ENCODE measurements around the gene CATSPERD.
"Not testable (repeated sequence)": the region's sequence is repeated elsewhere in the genome, so short reads cannot be mapped to it uniquely, and the experiment has no call there.

The CATSPERD gene

DNA sequence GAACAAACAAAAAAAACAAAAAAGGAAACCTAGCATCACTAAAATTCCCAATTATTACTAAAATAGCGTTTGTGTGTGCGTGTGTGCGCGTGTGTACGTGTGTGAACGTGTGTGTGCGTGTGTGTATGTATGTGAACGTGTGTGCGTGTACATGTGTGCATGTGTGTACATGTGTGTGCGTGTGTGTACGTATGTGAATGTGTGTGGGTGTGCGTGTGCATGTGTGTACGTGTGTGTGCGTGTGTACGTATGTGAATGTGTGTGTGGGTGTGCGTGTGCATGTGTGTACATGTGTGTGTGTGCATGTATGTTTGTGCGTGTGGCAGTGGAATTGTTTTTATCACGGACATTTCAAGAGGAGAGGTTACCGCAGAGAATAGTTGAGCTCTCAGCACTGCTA, 21.6 kb downstream of the CATSPERD start:
- no peak for DNase-seq (ENCODE audit: low read depth in 3 of 3)

DNA sequence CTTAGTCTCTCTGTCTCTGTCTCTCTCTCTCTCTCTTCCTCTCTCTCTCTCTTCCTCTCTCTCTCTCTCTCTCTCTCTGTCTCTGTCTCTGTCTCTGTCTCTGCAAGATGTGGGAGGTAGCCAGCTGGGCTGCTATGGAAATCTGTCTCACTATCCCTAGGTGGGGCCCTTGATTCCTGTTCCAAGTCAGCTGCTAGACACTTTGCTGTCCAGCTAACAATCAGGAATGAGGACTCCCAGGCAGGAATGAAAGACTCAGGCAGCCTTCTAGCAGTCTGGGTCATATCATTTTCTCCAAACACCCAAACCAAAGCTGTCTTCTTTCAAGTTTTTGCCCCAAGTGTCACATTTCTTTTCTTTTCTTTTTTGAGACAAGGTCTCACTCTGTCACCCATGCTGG, 23.2 kb downstream of the CATSPERD start:
- no peak for DNase-seq (ENCODE audit: low read depth in 3 of 3)

DNA sequence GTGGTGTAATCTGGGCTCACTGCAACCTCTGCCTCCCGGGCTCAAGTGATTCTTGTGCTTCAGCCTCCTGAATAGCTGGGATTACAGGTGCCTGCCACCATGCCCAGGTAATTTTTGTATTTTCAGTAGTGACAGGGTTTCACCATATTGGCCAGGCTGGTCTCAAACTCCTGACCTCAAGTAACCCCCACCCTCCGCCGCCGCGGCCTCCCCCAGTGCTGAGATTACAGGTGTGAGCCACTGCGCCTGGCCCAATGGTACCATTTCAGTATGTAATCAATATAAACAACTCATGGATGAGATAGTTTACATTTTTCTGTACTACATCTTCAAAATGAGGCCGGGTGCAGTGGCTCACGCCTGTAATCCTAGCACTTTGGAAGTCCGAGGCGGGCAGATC, 24.6 kb downstream of the CATSPERD start:
- DNase-seq (ENCODE audit: low read depth in 3 of 3) = not testable (repeated sequence)

DNA sequence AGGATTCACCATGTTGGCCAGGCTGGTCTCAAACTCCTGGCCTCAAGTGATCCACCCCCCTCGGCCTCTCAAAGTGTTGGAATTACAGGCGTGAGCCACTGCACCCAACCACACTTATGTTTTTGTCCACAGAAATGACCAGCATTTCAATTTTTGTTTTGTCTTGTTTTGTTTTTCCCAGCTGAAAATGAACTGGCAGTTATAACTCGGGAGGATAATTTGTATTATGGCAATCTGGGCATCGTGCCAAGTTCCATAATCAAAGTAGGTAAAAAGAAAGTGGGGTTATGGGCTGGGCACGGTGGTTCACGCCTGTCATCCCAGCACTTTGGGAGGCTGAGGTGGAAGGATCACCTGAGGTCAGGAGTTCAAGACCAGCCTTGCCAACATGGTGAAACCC, 28.5 kb downstream of the CATSPERD start:
- not testable (repeated sequence) for DNase-seq (ENCODE audit: low read depth in 3 of 3)

DNA sequence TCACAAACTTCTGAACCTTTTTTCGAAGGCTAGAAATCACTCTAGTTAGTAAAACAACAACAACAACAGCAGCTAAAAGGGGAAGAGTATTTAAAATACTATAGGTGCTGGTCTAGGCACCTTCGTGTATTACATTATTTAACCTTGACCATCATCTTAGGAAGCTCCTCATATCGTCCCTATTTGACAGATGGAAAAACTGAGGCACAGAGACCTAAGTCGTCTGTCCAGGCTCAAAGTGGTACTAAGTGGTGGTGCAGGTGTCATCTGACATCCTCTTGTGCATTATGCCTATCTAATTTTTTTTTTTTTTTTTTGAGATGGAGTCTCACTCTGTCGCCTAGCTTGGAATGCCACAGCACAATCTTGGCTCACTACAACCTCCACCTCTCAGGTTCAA, 29.1 kb downstream of the CATSPERD start:
- DNase-seq (ENCODE audit: low read depth in 3 of 3) = no peak

DNA sequence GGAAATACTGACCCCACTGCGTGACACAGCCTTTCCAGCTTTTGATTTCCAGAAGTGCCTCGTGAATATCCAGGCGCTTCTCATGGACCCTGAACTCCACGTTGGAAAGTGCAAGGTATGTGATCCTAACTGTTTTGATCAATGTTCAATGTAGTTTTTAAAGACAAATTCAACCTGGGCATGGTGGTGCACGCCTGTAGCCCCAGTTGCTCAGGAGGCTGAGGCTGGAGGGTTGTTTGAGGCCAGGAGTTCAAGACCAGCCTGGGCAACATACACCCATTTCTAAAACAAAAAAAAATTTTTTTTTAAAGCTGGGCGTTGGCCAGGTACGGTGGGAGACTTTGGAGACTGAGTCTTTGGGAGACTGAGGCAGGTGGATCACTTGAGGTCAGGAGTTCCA, 31.3 kb downstream of the CATSPERD start:
- no peak for DNase-seq (ENCODE audit: low read depth in 3 of 3)

DNA sequence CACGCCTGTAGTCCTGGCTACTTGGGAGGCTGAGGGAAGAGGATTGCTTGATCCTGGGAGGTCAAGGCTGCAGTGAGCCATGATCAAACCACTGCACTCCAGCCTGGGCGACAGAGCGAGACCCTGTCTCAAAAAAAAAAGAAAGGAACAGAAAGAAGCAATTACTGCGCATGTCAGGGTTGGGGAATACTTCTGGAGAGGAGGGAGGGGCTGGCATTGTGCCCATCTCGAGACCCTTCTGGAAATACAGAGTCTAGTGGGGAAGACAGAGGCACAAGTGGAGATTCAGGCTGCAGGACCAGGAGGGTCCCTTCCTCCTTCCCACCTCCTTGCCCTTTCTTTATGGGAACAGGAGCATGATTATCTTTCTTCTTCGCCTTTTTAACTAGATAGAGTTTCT, 33.3 kb downstream of the CATSPERD start:
- no peak for DNase-seq (ENCODE audit: low read depth in 3 of 3)

DNA sequence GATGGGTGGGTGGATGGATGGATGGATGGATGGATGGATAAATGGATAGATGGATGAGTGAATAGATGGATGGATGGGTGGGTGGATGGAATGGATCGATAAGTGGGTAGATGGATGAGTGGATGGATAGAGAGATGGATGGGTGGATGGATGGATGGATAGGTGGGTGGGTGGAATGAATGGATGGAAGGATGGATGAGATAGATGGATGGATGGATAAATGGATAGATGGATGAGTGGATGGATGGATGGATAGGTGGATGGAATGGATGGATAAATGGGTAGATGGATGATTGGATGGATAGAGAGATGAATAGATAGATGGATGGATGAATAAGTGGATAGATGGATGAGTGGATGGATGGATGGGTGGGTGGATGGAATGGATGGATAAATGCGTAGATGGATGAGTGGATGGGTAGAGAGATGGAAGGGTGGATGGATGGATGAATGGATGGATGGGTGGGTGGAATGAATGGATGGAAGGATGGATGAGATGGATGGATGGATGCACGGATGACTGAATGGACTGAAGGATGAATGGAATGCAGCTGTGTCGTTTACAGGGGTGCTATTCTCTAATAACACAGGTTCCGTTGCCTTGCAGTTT, 42.3 kb downstream of the CATSPERD start:
- DNase-seq (ENCODE audit: low read depth in 3 of 3) = no peak

DNA sequence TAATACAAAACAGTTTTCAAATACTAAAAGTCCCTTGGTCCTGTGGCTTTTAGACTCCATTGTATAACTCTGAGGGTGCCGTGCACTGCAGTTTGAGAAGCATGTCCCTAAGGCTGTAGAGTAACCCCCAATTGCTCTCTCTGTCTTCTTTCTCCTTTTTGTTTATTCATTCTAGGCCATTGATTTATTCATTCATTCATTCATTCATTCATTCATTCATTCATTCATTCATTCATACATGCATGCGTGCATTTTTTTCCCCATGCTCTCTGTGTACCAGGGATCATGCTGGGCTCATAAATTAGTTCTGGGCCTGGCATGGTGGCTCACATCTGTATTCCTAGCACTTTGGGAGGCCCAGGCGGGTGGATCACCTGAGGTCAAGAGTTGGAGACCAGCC, 44.8 kb downstream of the CATSPERD start:
- no peak for DNase-seq (ENCODE audit: low read depth in 3 of 3)

DNA sequence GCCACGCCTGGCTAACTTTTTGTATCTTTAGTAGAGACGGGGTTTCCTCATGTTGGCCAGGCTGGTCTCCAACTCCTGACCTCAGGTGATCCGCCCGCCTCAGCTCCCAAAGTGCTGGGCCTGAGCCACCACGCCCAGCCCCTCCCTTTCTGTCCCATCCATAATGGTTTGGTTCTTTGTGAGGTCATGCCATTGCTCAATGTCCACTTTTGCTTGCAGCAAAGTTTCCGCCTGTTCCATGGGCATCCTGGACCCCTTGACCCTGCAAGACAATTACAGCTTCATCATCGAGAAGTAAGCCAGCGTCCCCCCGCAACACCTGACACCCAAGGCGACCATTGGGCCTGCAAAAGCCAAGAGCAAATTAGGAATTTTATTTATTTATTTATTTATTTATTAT, 47.5 kb downstream of the CATSPERD start:
- DNase-seq (ENCODE audit: low read depth in 3 of 3) = no peak

DNA sequence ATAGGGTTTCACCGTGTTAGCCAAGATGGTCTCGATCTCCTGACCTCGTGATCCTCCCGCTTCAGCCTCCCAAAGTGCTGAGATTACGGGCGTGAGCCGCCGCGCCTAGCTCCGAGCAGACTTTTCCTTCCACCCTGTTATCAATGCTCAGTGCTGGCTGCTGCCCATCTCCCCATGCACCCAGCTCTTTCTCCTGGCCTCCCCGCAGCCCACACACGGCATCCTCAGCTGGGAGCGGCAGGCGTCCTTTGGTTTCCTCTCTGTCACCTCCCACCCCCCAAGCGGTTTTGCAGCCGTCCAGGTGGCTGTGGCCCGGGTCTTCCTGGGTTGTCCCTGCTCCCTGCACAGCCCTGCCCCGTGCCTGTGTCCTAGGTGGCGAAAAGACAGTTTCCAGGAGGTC, 52.0 kb downstream of the CATSPERD start:
- no peak for DNase-seq (ENCODE audit: low read depth in 3 of 3)

DNA sequence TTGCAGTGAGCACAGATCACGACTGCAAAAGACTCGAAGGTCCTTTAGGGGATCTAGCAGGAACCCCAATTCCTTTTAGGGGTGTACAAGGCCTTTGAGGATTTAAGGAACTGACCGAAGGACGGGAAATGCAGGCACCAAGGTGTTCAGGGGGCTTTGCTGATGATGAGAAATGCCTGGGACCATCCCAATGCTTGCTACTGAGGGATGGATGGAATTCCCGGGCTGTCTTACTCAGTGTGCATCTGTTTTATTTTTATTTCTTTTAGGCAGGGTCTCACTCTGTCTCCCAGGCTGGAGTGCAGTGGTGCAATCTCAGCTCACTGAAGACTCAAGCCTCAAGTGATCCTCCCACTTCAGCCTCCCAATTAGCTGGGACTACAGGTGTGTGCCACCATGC, 52.8 kb downstream of the CATSPERD start:
- no peak for DNase-seq (ENCODE audit: low read depth in 3 of 3)

DNA sequence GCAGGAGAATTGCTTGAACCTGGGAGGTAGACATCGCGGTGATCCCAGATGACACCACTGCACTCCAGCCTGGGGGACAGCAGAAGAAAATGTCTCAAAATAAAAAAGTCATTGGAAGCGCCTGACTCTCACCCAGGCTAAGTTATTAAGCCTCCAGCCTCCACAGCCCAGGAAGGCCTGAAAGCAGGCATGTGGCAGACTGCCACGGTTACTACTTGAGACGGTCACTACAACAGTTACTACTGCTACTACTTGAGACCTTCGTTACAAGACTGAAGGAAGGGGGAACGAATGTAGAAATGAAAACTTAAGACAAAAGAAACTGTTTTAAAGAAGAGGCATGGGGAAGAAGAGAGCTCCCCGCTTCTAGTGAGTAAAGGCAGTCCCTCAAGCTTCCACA, 54.5 kb downstream of the CATSPERD start:
- no peak for DNase-seq (ENCODE audit: low read depth in 3 of 3)

DNA sequence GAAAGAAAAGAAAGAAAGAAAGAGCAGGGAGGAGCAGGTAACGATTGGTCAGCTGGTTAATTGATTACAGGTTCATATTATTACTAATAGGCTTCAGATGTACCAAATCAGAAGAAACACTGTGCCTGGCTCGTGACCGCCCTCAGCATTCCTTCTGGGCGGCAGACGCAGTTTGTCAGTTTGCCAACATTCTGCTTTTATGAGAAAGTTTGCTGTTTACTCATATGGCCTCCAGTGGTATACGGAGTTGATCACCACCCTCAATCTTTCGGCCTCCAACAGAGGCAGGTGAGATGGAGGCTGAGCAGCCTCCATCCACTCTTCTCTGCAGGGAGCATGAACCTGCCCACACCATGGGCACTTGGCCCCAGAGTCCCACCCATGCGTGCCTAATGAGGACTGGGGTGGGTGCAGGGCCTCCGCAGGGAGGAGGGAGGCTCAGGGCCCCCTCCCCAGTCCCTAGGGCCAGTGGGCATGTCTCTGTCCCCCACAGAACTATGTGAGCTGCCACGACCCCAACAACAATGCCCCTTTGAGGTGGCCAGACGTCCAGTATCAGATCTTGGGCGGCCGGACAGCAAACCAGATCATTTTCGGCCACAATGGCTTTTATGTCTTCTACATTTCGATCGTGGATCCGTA, 55.4 kb downstream of the CATSPERD start:
- DNase-seq (ENCODE audit: low read depth in 3 of 3) = no peak

DNA sequence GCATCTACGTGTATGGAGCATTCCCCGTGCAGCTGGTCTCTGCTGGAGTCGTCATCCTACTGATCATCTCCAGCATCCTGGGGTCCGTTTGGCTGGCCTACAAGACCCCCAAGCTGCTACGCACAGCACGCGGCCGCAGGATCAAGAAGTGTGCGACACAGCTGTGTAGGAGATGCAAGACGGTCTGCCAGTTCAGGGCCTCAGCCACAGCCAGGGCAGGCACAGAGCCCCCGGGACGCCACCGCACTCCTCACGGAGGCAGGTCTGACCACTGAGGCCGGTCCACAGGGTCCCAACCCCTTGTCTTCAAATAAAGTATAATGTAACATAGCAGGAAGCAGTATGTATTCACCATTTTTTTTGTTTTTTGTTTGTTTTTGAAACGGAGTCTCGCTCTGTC, 58.0 kb downstream of the CATSPERD start:
- DNase-seq (ENCODE audit: low read depth in 3 of 3) = no peak

DNA sequence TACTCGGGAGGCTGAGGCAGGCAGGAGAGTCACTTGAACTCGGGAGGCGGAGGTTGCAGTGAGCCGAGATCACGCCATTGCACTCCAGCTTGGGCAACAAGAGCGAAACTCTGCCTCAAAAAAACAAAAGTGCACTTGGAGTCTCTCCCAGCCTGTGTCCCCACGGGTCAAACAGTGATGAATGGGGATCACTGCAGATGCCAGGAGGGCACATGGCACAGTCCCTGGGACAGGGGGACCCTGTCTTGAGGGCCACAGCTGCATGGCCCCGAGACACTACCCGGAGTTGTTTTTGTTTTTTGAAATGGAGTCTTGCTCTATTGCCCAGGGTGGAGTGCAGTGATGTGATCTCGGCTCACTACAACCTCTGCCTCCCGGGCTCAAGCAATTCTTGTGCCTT, 60.5 kb downstream of the CATSPERD start:
- DNase-seq (ENCODE audit: low read depth in 3 of 3) = not testable (repeated sequence)

DNA sequence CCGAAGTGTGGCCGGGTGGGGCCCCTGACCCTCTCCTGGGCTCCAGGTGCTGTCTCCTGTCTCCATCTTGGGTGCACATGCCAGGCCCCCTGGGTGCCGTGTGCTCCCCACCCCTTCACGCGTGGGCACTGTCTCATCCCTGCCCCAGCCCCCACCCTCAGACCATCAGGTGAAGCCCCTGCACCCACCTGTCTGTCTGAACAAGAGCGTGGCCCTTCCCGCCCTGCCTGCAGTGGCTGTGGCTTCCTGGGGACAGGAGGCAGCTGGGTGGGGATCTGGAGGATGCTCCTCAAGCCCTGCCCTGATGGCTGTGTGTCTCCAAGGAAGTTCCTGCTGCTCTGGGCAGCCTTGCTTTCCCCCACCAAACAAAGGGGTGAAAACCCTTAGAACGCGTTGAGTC, 61.9 kb downstream of the CATSPERD start:
- DNase-seq (ENCODE audit: low read depth in 3 of 3) = no peak

DNA sequence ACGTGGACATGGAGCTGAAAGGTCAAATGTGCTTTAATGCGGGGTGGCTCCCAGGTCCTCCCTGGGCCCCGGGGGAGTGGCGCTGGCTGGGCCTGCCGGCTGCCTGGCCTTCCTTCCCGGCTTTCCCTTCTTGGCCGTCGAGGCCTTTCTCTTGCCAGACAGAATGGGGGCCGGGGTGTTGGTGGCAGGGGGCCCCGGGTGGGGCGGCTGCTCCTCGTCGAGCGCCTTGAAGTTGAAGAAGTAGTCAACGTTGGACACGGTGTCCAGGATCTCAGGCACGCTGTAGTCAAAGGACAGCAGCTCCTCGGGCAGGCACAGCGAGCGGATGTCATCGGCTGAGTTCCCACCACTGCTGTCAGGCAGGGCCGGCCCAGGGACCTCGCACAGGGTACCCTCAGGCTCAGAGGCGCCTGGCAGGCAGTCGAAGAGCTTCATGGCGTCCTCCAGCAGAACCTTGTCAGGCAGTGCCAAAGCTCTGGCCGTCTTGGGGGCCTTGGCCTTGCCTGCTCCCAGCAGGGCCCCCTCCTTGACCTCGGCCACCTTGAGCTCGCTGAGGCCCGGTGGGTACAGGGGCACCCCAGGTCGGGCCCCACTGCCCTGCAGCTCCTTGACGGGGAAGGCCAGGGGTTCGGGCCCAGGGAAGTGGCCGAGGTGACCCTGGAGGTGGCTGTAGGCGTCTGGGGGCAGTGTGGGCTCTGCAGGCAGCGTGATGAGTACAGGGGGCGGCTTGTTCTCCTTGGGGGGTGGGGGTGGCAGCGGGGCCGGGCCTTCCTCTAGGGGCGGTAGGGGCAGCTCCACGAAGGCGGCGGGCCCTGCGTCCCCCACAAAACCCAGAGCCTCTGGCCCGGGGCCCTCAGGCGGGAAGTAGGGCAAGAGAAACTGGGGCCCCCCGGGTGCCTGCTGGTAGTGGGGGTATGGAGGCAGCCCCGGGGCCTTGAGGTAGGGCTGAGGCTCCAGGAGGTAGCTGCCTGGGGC, 62.8 kb downstream of the CATSPERD start:
- DNase-seq (ENCODE audit: low read depth in 3 of 3) = no peak

DNA sequence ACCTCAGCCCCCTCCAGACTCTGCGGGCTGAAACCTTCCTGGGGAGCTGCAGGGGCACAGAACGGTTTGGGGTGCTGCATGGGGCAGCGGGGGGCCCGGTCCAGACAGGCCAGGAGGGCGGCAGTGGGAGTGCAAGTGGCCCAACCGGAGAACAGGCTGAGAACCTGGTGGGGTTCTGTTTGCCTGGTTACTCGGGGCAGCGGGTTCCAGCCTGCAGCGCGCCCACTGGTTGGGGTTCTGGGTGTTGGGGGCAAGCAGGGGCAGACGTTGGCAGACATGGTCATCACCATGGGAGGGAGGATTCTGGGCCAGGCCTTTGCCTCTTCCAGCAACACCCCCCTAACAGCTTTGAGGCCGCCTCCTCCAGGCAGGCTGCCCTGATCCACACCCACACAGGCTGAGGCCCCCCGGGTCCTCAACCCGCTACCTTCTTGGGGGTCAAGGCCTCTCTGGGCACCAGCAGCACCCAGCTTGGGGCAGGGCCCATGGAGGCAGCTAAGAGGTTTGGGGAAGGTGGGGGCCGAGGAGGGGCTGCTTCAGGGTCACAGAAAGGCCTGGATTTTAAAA, 64.2 kb downstream of the CATSPERD start, which contains the start of gene PRR22:
Gene PRR22, minus strand, starts transcription at position 166 of the 567 bp plus-strand sequence. Its CDS starts 86 bp downstream, at position 80.
- no peak for DNase-seq (ENCODE audit: low read depth in 3 of 3)

DNA sequence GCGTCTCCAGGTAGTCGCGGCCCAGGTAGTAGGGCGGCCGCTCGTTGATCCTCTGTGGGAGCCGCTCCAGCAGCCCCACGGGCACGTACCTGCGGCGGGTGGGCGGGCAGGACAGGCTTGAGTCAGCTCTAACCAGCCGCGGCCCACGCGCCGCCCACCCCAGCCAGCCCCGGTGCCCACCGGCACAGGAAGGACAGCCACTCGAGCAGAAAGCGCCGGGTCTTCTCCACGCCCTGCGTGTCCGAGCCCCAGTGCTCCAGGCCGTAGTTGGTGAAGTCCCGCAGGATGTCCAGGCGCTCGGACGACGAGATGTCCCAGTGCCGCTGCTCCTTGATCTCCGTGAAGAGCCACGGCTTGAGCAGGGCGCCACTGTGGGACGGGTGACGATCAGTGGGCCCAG, 65.0 kb downstream of the CATSPERD start:
- DNase-seq (ENCODE audit: low read depth in 3 of 3) = no peak

DNA sequence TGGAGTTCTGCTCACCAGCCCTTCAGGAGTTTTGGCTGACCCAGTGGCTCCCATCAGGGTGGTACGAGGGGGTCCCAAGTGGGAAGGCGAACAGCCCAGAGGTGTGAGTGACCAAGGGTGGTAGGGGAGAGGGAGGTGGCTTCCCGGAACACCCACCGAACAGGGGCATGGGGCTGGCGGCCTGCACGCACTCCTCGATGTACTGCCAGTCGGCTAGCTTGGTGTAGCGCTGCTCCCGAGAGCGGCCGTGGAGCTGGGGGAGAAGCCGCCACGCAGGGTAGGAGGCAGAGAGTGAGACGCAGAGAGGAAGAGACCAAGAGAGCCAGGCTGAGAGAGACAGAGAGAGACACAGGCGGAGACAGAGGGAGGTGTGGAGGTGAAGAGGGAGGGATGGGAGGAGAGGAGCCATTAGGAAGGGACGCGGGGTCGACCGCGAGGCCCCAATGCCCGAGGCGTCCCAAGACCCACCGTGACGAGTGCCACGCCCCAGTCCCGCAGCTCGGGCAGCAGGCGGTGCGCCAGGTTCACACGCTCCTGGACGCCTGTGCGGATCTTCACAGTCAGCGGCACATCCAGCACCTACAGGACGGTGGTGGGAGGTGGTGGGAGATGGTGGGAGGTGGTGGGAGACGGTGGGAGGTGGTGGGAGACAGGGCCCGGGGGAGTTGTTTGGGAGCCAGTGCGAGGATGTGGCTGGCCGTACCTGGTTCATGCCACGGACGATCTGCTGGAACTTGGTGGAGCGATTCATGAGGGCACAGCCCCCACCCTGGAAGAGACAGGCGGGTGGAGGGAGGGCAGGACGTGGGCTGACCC, 66.4 kb downstream of the CATSPERD start:
- DNase-seq (ENCODE audit: low read depth in 3 of 3) = no peak

Data from stimulated activated CD4-positive, alpha-beta T cell treated with anti-CD3 and anti-CD28 coated beads, TNF-alpha, amount 100 ng/mL, for 48 hours (primary cell).